ENCODE results near the gene SCAND1. TPM values are rescaled to one million over a fixed set of nuclear protein-coding genes. Genes with fewer than 3 reads are reported as not detected.
"Not testable (repeated sequence)": the region's sequence is repeated elsewhere in the genome, so short reads cannot be mapped to it uniquely, and the experiment has no call there.

Gene SCAND1
- total and polyA plus RNA-seq, 8 donors = 24.2 to 224 (median 38.8) TPM

DNA sequence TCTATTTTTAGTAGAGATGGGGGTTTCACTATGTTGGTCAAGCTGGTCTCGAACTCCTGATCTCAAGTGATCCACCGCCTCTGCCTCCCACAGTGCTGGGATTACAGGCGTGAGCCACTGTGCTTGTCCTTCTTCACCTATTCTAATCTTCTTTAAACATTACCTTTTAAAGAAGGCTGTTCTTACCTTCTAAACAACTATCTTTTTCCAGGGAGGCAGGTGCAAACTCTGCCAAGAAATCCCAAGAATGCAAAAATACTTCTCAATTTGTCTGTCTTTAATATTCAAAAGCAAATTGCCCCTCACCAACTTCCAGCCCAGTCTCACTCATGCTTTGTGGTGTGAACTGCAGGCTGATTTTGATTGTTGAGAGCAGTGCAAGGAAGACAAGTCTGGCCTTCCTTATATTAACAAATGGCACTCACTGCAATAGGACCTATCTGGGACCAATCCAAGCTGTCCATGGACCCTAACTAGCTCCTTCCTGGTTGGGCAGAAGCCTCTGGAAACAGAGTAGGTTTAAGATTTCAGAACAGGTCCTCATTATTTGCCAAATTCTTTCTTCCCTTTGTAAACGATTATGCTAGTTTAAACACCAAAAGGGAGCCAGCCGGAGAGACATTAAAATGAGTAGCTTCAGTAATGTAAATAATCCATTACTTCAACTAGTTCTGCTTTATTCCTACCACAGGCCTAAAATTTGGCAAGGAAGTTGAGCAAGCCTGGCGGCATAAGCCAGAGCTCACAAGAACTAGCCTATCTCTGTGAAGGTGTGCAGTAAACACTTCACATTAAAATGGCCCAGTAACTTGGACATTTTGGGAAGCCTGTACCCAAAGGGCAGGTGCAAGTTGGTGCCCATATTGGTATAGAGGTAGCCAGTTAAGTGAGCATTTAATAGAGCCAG, 1.6 kb downstream of the SCAND1 start:
- Histone ChIP-seq H3K27me3 (no peaks in the 10 kb centered on the region), H3K36me3 (peaks cover 0 to 2% (median 0%) of the 10 kb centered on the region in 3 donors), H3K9me3 (no peaks in the 10 kb centered on the region), H3K27ac (peak overlapping the region; percentile 97 to 99 (median 98)), H3K4me1 (peaks cover 9 to 19% (median 9%) of the 10 kb centered on the region in 3 donors), H3K4me3 (peak overlapping the region; percentile 73 to 99 (median 97))
- DNase-seq (peak in 1 of 6 donors; percentile 18), FAIRE-seq (no peak), ATAC-seq (no peak)
- 23 to 29% methylated on average over 6 of the region's 6 CpGs for WGBS, 2 donors
- TF ChIP-seq, protein P1, sequence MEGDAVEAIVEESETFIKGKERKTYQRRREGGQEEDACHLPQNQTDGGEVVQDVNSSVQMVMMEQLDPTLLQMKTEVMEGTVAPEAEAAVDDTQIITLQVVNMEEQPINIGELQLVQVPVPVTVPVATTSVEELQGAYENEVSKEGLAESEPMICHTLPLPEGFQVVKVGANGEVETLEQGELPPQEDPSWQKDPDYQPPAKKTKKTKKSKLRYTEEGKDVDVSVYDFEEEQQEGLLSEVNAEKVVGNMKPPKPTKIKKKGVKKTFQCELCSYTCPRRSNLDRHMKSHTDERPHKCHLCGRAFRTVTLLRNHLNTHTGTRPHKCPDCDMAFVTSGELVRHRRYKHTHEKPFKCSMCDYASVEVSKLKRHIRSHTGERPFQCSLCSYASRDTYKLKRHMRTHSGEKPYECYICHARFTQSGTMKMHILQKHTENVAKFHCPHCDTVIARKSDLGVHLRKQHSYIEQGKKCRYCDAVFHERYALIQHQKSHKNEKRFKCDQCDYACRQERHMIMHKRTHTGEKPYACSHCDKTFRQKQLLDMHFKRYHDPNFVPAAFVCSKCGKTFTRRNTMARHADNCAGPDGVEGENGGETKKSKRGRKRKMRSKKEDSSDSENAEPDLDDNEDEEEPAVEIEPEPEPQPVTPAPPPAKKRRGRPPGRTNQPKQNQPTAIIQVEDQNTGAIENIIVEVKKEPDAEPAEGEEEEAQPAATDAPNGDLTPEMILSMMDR (IDR thresholded peaks at IDR 0.05) = no peak
- intact Hi-C loops (cut with DNase I) = no loop called here

DNA sequence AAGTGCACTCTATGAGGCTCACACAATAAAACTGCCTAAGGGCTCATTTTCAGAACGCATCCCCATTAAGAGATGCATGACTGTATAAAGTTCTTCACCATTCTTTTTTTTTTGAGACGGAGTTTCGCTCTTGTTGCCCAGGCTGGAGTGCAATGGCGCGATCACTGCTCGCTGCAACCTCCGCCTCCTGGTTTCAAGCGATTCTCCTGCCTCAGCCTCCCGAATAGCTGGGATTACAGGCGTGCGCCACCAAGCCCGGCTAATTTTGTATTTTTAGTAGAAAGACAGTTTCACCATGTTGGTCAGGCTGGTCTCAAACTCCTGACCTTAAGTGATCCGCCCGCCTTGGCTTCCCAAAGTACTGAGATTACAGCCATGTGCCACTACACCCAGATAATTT, 2.2 kb downstream of the SCAND1 start:
- FAIRE-seq; H3K27me3 ChIP-seq; DNase-seq; H3K36me3 ChIP-seq; H3K9me3 ChIP-seq; intact Hi-C loops (cut with DNase I); ATAC-seq: not testable (repeated sequence)
- peak overlapping the region in 1 of 4 donors; percentile 73 for H3K4me3 ChIP-seq
- H3K4me1 ChIP-seq = peaks cover 9 to 19% (median 9%) of the 10 kb centered on the region in 3 donors
- H3K27ac ChIP-seq = peak overlapping the region in 1 of 4 donors; percentile 97
- 89 to 96% methylated on average over 14 of the region's 14 CpGs for WGBS, 2 donors

DNA sequence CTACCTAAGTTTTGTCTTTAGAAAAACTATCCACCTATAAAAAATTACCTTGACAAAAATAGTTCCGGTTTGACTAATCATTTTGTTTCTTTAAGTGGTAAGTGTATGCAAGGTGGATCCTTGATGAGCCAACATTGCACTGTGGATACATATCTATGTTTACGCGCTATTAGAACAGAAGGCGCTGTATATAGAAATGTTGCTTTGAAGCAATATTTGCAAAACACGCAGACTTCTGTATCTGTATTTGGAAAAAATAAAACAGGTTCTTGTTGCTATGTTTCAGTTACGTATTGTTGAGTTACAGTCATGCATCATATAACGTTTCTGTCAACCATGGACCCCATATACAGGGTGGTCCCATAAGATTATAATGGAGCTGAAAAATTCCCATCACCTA, 4.2 kb downstream of the SCAND1 start:
- FAIRE-seq (no peak), ATAC-seq (no peak), DNase-seq (no peak)
- Histone ChIP-seq H3K36me3 (peaks cover 0 to 7% (median 0%) of the 10 kb centered on the region in 3 donors), H3K4me1 (peaks cover 9 to 14% (median 9%) of the 10 kb centered on the region in 3 donors), H3K4me3 (no peak overlapping the region), H3K9me3 (no peaks in the 10 kb centered on the region), H3K27ac (no peak overlapping the region), H3K27me3 (no peaks in the 10 kb centered on the region)
- TF ChIP-seq, protein P1 (IDR thresholded peaks at IDR 0.05) = no peak
- intact Hi-C loops (cut with DNase I) = no loop called here
- WGBS, 2 donors = 87 to 95% methylated on average over 7 of the region's 7 CpGs

DNA sequence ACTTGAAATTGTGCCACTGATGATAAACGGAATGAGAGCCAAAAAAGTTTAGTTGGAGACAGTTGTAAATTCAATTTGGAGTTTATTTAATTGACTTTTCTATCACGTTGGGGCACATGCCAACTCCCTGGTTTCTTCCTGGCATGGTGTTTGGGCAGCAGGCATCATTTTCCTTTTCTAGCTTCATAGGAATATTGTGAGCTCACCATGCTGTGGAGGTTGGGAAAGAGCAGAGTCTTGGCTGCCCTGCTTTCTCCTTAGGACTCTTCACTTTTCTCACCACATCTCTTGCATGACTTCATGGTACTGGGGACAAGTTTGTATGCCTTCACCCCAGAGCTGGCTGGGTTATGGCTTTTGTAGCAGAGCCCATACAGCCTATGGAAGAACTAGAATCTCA, 6.4 kb downstream of the SCAND1 start:
- intact Hi-C loops (cut with DNase I) = no loop called here
- 61 to 65% methylated on average over 2 of the region's 2 CpGs for WGBS, 2 donors
- ATAC-seq (no peak), DNase-seq (no peak), FAIRE-seq (no peak)
- no peaks in the 10 kb centered on the region for H3K27me3 ChIP-seq
- H3K4me3 ChIP-seq = no peak overlapping the region
- no peak overlapping the region for H3K27ac ChIP-seq
- TF ChIP-seq, protein P1 (IDR thresholded peaks at IDR 0.05) = no peak
- peaks cover 0 to 7% (median 0%) of the 10 kb centered on the region in 3 donors for H3K36me3 ChIP-seq
- no peaks in the 10 kb centered on the region for H3K9me3 ChIP-seq
- peaks cover 9 to 13% (median 9%) of the 10 kb centered on the region in 3 donors for H3K4me1 ChIP-seq

DNA sequence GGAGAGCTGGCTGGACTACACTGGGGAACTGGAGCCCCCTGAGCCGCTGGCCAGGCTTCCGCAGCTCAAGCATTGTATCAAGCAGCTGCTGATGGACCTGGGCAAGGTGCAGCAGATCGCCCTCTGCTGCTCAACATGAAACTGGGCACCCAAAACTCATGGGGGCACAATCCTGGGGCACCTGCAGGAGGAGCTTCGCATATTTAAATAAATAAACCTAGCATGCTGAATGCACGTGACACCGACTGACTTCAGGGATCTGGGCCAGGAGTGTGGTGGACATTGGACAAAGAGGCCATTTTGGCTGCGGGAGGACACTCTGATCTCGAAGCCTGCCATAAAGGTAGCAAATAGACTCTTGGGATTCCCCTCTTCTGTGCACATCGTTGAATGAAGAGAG, 6.8 kb downstream of the SCAND1 start:
- no peaks in the 10 kb centered on the region for H3K27me3 ChIP-seq
- intact Hi-C loops (cut with DNase I) = no loop called here
- 68 to 69% methylated on average over 9 of the region's 9 CpGs for WGBS, 2 donors
- H3K4me3 ChIP-seq = no peak overlapping the region
- no peaks in the 10 kb centered on the region for H3K9me3 ChIP-seq
- H3K36me3 ChIP-seq = peaks cover 0 to 7% (median 0%) of the 10 kb centered on the region in 3 donors
- no peak for DNase-seq
- H3K4me1 ChIP-seq = peaks cover 7 to 9% (median 8%) of the 10 kb centered on the region in 3 donors
- no peak for FAIRE-seq
- no peak overlapping the region for H3K27ac ChIP-seq
- ATAC-seq = peak in 3 of 4 donors; percentile 34 to 50 (median 48)
- TF ChIP-seq, protein P1 (IDR thresholded peaks at IDR 0.05) = no peak

Data from pancreas (tissue), 10 donors.